A549 (cell line): ENCODE measurements around the gene PHTF2.

Experiments
- CHD2 ChIP-seq: fragments of 150-350 bp; IDR thresholded peaks from 2 replicates; pipeline ENCODE4 v1.6.1; 2014; ENCODE audit warnings: low read length; ENCODE audit not compliant: partially characterized antibody
- NPAS2 ChIP-seq: fragments of 250-450 bp; sonication (Bioruptor Pico); IDR thresholded peaks from 2 replicates; pipeline ENCODE4 v1.8.0; 2022; ENCODE audit warnings: mild to moderate bottlenecking, moderate library complexity, borderline replicate concordance
- ZC3H11A ChIP-seq: fragments of 450-650 bp; IDR thresholded peaks from 2 replicates; pipeline ENCODE4 v1.6.1; 2014; ENCODE audit warnings: antibody characterized with exemption, mild to moderate bottlenecking
- TF ChIP-seq, protein P1 (sequence below): fragments of >200 bp; sonication (Bioruptor Twin); formaldehyde crosslinking; IDR thresholded peaks from 3 replicates; pipeline ENCODE4 v1.5.1; 2016
- TF ChIP-seq, protein P2 (sequence below): IDR thresholded peaks from 2 replicates; pipeline ENCODE4 v1.6.1; 2012

DNA sequence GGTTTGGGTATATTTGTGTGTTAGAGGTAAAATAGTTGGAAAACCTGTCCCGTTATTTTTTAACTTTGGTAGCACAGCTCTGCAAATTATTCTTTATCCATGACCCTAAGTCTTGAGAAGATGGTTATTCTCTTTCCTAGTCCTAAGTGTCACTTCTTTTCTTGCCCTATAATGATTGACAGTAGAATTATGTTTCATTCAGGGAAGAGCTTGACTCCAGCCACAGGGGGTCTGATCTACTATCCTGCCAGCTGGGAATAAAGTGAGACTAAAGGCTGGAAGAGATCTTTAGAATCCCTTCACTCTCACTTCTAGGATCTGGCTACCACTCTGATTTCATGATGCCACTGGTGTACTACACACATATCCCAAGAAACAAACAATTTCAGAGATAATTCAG lies 90.4 kb downstream of the PHTF2 start:
- TF ChIP-seq, protein P1, sequence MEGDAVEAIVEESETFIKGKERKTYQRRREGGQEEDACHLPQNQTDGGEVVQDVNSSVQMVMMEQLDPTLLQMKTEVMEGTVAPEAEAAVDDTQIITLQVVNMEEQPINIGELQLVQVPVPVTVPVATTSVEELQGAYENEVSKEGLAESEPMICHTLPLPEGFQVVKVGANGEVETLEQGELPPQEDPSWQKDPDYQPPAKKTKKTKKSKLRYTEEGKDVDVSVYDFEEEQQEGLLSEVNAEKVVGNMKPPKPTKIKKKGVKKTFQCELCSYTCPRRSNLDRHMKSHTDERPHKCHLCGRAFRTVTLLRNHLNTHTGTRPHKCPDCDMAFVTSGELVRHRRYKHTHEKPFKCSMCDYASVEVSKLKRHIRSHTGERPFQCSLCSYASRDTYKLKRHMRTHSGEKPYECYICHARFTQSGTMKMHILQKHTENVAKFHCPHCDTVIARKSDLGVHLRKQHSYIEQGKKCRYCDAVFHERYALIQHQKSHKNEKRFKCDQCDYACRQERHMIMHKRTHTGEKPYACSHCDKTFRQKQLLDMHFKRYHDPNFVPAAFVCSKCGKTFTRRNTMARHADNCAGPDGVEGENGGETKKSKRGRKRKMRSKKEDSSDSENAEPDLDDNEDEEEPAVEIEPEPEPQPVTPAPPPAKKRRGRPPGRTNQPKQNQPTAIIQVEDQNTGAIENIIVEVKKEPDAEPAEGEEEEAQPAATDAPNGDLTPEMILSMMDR = no peak
- TF ChIP-seq ZC3H11A = no peak
- TF ChIP-seq CHD2 = no peak
- TF ChIP-seq NPAS2 (CRISPR knock-in tag) = no peak
- TF ChIP-seq, protein P2, sequence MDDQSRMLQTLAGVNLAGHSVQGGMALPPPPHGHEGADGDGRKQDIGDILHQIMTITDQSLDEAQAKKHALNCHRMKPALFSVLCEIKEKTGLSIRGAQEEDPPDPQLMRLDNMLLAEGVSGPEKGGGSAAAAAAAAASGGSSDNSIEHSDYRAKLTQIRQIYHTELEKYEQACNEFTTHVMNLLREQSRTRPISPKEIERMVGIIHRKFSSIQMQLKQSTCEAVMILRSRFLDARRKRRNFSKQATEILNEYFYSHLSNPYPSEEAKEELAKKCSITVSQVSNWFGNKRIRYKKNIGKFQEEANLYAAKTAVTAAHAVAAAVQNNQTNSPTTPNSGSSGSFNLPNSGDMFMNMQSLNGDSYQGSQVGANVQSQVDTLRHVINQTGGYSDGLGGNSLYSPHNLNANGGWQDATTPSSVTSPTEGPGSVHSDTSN = no peak
